GM21576 (cell line): ENCODE data around the gene USP5.

Source experiments
- ATAC-seq: cut with Tn5 transposase; IDR thresholded peaks from one replicate; pipeline ENCODE4 v1.9.1; 2021; ENCODE audit warnings: mild to moderate bottlenecking, moderate library complexity; ENCODE audit not compliant: unreplicated experiment

Gene USP5

GRCh38 chr12:6851921-6852650 is at the start of gene USP5:
USP5 (plus strand) TSS chr12:6852150; CDS start chr12:6852180, 30 bp downstream.
- peak; percentile 68 for ATAC-seq

DNA sequence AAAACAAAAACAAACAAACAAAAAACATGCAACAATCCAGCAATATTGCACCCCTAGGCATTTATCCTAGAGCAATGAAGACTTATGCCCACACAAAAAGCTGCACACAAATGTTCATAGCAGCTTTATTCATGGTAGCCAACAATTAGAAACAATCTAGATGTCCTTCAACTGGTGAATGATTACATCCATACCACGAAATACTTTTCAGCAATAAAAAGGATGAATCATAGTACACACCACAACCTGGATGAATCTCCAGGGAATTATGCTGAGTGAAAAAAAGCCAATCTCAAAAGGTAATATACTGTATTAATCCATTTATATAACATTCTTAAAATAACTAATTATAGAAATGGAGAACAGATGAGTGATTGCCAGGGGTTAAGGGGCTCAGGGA is 44.8 kb upstream of the USP5 start:
- no peak for ATAC-seq

- no peak for ATAC-seq
These were observed 42.9 kb upstream of the USP5 start for GRCh38 chr12:6809056-6809455.

DNA sequence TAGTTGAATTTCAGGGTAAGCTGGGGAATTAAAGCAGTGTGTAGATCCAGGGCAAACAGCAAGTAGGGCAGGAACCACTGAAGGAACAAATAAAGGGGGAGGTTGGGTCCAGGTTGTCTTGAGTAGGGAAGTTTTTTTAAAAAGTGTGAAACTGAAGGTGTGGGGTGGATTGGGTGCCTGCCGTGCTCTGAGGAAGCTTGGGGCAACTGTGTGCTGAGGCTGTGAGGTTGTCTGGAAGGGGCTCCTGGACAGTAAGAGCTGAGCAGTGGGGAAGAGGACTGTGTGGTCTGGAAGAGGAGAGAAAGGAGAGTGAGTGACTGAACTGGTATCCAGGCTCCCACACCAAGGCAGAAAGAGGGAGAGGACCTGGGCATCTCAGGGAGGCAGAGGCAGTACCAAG is 41.2 kb upstream of the USP5 start:
- ATAC-seq: no peak

GRCh38 chr12:6813363-6813762 is 38.6 kb upstream of the USP5 start:
- ATAC-seq: no peak

- ATAC-seq: no peak
These were observed 35.4 kb upstream of the USP5 start for GRCh38 chr12:6816598-6816997.

- ATAC-seq: no peak
These were observed 34.9 kb upstream of the USP5 start for GRCh38 chr12:6817098-6817497.

GRCh38 chr12:6817662-6818157 is 34.2 kb upstream of the USP5 start:
- ATAC-seq: no peak

DNA sequence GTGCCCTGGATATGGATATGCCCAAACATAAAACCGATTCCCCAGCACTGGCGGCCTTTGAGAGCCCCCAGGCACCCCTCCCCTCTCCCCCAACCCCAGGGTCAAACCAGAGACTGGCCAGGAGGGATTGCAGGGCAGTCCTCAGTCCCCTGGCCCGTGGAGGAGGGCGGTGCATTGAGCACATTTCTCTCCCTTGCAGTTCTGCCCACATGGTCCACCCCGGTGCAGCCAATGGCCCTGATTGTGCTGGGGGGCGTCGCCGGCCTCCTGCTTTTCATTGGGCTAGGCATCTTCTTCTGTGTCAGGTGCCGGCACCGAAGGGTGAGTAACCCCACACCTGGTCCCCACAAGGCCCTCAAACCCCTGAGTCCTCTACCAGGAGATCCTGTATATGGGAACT is 33.7 kb upstream of the USP5 start:
- ATAC-seq: no peak

DNA sequence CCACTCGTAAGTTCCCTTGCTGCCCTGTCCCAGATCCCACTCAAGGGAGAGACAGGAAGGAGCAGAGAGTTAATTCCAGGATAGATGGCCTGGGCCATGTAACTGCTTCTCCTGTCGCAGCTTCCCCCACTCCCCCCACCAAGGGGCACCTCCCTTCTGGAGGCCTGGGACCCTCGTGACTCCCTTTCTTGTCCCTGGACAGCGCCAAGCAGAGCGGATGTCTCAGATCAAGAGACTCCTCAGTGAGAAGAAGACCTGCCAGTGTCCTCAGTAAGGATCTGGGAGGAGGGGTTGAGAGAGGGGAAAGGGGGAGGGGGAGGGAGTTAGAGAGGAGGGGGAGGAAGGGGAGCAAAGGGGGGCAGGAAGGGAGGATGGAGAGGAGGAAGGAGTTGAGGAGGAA is 33.3 kb upstream of the USP5 start:
- no peak for ATAC-seq

- ATAC-seq: no peak
These were observed 32.6 kb upstream of the USP5 start for GRCh38 chr12:6819106-6820030.

DNA sequence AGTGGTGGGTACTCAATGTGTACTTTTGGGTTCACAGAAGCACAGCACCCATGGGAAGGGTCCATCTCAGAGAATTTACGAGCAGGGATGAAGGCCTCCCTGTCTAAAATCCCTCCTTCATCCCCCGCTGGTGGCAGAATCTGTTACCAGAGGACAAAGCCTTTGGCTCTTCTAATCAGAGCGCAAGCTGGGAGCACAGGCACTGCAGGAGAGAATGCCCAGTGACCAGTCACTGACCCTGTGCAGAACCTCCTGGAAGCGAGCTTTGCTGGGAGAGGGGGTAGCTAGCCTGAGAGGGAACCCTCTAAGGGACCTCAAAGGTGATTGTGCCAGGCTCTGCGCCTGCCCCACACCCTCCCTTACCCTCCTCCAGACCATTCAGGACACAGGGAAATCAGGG is 31.8 kb upstream of the USP5 start:
- no peak for ATAC-seq

GRCh38 chr12:6821591-6822425 is 30.1 kb upstream of the USP5 start, which contains the start of gene GPR162:
GPR162 (plus strand) TSS chr12:6821821; CDS start chr12:6823899, 2,078 bp downstream.
- no peak for ATAC-seq

DNA sequence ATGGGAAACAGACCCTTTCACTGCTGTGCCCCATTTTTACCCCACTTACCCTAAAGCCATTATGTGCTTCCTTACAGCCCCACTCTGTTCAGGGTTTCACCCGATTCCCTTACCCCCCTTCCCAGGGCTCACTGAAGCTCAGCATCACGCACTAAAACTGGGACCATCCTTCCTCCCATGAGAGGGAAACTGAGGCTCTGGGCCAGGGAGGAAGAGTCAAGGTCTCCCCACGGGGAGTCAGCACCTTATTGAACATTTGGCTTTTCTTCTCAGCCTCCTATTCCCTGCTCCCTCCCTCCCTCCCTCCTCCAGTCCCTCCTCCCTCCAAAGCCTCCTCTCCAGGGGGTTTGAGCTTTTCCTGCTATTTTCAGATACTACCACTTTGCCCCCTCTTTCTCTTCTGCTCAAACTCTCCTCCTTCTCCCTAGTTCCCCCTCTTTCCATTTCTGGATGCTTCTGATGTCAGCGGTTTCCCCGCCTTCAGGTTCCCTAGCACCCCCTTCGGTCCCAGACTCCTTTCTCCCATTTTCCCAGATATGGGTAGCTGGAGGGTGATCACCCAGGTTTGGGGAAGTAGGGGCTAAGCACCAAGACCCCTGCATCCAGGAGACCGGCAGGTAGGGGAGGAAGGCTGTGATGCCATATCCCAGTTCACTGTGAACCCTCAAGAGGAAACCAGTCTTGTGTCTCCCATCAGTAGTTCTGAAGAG is 29.4 kb upstream of the USP5 start:
- no peak for ATAC-seq

GRCh38 chr12:6823182-6824084 is 28.5 kb upstream of the USP5 start:
- ATAC-seq: no peak

GRCh38 chr12:6824085-6824775 is 27.7 kb upstream of the USP5 start:
- ATAC-seq: no peak

DNA sequence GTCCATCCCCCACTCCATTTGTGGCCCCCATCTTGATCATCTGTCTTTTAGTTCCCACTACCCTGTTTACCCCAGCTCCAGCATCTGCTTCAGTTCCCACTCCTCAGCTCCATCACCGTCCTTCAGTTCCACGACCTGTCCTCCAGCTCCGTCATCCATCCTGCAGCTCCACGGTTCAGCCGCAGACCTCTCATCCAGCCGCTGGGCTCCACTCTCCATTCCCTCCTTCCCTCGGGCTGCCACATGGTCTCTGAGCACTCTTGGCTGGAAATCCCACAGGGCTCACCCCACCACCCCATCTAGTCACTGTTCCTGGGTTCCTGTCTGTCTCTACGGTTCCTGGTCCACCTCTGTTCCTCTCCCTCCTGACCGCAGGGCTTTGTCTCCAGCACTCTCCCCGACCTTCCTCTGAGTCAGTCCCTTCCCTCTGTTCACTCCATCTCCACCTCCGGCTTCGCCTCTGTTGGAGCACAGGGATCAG is 27.0 kb upstream of the USP5 start:
- ATAC-seq: no peak

DNA sequence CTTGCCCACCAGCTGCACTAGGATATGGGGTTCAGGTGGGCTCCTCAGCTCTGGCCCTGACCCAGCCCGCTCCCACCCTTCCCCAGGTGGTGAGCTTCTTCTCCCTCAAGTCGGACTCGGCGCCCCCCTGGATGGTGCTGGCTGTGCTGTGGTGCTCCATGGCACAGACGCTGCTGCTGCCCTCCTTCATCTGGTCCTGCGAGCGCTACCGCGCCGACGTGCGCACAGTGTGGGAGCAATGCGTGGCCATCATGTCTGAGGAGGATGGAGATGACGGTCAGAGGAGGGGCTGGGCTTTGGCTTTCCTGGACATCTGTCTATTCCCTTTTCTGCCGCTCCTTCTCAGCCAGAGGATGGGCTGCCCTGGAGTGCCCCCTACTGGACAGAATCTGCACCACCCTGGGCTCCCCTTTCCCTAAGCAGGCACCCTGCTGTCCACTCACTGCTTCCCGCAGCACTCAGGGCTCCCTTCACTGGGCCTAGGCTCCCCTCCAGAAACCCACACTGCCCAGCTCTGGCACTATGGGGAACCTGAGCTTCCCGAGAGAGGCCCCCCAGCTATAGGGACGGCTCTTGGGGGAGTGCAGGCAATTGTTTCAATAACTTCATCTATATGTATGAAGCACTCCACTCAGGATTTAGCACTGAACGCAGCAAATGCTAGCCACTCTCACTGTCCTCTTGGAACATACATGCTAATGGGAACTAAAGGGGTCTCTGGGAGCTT is 26.4 kb upstream of the USP5 start:
- ATAC-seq: peak; percentile 50
